Activated CD4-positive, alpha-beta T cell treated with anti-CD3 and anti-CD28 coated beads for 24 hours (primary cell): ENCODE results near the gene NHERF1.

ENCODE experiments used
- DNase-seq, 2 donors: peaks; one replicate each; pipeline ENCODE4 v3.0.0-alpha.2; 2020; ENCODE audit warnings: low read depth in 2 of 2

Gene NHERF1

GRCh38 chr17:74749279-74750038, 1.0 kb downstream of the NHERF1 start:
- DNase-seq: no peak

GRCh38 chr17:74750039-74750326, 1.6 kb downstream of the NHERF1 start:
- no peak for DNase-seq

DNA sequence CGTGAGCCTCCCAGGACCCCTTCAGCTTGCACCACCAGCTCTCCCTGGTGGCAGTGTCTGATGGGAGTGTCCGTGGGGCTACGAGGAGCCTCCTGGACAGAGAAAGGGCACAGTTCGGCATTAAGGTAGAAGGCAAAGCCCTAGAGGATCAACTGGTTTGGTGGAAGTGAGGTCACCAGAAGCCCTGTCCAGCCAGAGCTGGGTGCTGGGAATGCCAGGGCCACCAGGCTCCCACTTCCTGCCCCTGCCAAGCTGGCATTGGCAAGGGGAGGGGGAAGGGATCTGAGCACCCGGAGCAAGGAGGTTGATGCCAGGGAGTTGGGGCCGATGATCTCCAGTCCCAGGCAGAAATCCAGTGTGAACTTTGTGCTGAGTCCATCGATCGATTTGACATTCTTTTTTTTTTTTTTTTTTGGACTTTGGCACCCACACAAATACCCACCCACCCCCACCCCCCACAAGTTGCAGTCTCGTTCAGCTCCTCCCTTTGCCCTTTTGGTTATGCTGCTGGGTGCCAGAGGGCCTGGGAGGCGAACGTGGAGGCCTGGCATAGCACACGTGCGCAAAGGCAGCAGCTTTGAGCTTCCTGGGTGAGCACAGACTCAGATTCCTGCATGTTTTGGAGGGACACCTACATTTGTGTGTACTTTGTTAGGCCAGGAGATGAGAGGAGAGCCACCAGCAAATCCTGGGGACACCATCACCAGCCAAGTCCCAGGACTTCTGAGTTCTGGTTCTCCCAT, 2.1 kb downstream of the NHERF1 start:
- no peak for DNase-seq

DNA sequence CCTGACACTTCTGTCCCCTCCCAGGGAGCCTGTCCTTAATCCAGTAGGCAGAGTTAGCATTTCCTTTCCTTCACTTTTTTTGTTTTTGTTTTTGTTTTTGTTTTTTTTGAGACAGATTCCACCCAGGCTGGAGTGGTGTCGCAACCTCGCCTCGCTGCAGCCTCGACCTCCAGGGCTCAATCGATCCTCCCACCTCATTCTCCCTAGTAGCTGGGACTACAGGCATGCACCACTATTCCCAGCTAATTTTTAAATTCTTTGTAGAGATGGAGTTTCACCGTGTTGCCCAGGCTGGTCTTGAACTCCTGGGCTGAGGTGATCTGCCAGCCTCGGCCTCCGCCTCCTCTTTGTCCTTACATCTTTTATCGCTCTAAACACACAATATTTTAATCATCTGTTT, 4.0 kb downstream of the NHERF1 start:
- DNase-seq: no peak

GRCh38 chr17:74752822-74753401, 4.5 kb downstream of the NHERF1 start:
- no peak for DNase-seq

- no peak for DNase-seq
Measured at GRCh38 chr17:74754832-74755231, 6.4 kb downstream of the NHERF1 start.

- DNase-seq: no peak
Measured at GRCh38 chr17:74755533-74755932, 7.1 kb downstream of the NHERF1 start.

- DNase-seq: no peak
Measured at GRCh38 chr17:74756891-74757290, 8.5 kb downstream of the NHERF1 start.

- no peak for DNase-seq
Measured at GRCh38 chr17:74757502-74757901, 9.1 kb downstream of the NHERF1 start.

DNA sequence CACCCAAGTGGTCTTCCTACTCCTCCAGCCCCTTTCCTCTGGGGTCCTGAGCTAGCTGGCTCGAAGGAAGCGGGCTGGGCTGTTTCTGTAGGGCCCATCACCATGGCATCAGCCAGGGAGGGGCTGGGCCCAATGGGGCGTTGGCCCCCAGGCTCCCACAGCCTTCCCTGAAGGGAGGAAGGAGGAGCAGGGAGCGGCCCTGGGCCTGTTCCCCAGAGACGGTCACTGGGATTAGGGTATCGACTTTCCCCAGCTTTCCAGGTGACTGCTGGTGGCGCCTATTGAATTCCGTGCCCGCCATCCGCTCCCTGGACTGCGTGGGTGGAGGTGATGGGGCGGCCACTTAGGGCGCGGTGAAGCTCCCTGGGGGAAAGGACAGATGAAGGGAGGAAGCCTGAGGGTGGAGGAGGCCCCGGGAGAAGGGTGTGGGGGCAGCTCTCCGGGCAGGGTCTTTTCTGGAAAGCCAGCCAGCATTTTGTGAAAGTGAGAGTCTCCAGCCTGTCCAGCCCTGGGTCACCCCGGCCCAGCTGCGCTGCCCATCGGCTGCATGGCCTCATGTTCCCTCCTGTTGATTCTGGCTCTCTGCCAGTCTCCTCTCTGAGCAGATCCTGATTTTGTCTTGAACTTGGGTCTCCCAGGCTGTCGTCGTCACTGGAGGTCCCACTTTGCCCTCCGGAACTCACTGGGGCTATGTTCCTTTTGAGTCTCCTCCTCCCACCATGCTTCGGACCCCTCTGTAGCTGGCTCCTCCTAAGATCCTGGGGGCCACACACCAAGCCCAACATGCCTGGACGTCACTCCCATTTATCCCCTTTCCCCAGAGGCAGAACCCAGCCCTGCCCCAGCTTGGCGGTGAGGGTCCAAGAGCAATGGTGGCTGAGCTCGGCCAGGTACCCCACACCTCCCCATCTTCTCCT, 9.8 kb downstream of the NHERF1 start:
- DNase-seq: no peak

DNA sequence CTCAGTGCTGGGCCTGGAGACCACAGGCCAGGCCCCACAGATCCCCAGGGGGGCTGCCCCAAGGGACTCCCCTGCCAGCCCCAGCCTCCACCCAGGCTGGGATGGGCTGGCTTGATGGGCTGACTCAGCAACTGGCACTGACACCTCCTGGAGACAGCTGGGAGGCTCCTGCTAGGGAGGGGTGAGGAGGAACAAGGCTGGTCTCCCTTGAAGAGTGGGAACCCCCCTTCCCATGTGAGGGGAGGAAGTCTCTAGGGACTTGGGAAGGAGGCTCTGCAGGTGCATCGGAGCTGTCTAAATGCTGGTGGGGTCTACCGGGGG, 10.4 kb downstream of the NHERF1 start:
- no peak for DNase-seq

GRCh38 chr17:74759243-74759801, 10.9 kb downstream of the NHERF1 start:
- no peak for DNase-seq

- DNase-seq: no peak
Measured at GRCh38 chr17:74759941-74760340, 11.5 kb downstream of the NHERF1 start.

GRCh38 chr17:74760404-74761105, 12.1 kb downstream of the NHERF1 start:
- no peak for DNase-seq

- DNase-seq: no peak
Measured at GRCh38 chr17:74761419-74761818, 13.0 kb downstream of the NHERF1 start.

GRCh38 chr17:74761931-74762330, 13.5 kb downstream of the NHERF1 start:
- DNase-seq: no peak

DNA sequence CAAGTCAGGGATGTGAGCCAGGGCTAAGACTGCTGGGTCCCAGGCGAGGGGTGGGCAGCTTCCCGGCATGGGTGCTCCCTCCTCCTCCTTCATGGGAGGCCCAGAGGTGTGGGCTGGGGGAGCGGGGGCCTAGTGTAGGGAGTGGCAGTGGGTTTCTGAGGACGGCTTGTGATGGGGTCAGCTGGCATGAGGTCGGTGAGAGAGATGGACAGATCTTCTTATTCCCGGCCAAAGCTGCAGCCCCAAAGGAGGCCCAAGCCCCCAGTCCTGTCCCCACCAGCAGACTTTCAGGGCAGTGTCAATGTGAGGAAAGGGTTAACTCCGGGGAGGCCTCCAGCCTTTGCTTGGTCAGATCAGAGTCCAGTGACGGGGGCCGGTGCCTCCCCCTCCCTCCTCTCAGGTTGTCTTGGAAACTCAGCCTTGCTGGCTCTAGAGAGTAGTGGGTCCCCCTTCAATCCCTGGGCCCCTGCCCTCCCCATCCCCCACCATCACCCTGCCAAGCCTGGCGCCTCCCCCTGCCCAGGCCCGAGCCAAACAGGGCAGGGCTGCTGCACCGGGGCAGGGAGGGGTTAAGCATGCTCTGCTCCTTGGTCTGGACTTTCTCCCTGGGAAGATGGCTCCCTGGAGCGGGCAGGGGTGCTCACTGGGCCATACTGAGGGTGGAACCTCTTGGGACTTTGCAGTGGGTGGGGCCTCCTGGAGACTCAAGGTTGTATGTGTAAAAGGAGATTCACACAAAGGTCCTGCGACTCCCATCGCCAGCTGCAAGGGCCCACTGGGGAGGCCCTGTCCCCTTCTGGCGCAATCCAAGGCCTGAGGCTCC, 15.3 kb downstream of the NHERF1 start:
- no peak for DNase-seq

GRCh38 chr17:74764751-74765286, 16.4 kb downstream of the NHERF1 start:
- DNase-seq: no peak

- no peak for DNase-seq
Measured at GRCh38 chr17:74766413-74766812, 18.0 kb downstream of the NHERF1 start.

GRCh38 chr17:74767111-74767516, 18.7 kb downstream of the NHERF1 start:
- DNase-seq: no peak
